ENCODE results near the gene SPEN.

GRCh38 chr1:15970911-15971310, 123.4 kb downstream of the SPEN start:
- TF ChIP-seq CTCF (IDR thresholded peaks at IDR 0.05; ENCODE audit: low read depth, low read length, poor library complexity, severe bottlenecking) (no peak), EZH2phosphoT487 (IDR thresholded peaks at IDR 0.05; ENCODE audit: borderline replicate concordance, low read length) (no peak)

Data from DOHH2 (cell line).